HepG2 (cell line): ENCODE measurements around the gene HPCAL1. TPM values are rescaled to one million over a fixed set of nuclear protein-coding genes. Genes with fewer than 3 reads are reported as not detected.

Source experiments
- BATF2 ChIP-seq: sonication (generic); formaldehyde crosslinking; IDR thresholded peaks from 2 replicates; pipeline ENCODE4 v1.8.0; 2022; ENCODE audit warnings: mild to moderate bottlenecking, missing genetic modification reagents, moderate library complexity
- CBFB ChIP-seq: sonication (generic); formaldehyde crosslinking; IDR thresholded peaks from 2 replicates; pipeline ENCODE4 v1.4.0; 2020; ENCODE audit warnings: missing genetic modification reagents
- EEA1 ChIP-seq: sonication (generic); formaldehyde crosslinking; IDR thresholded peaks from 2 replicates; pipeline ENCODE4 v1.5.1; 2020; ENCODE audit warnings: mild to moderate bottlenecking, missing genetic modification reagents, borderline replicate concordance
- GRHL1 ChIP-seq: sonication (generic); formaldehyde crosslinking; conservative IDR thresholded peaks from 2 replicates; pipeline ENCODE4 v1.8.0; 2022; ENCODE audit warnings: missing genetic modification reagents
- HNRNPK ChIP-seq: fragments of 200-400 bp; formaldehyde crosslinking; IDR thresholded peaks from 2 replicates; pipeline ENCODE4 v1.6.1; 2018; ENCODE audit warnings: low read length, low read depth, moderate library complexity, mild to moderate bottlenecking; ENCODE audit not compliant: poor library complexity, severe bottlenecking
- KDM3A ChIP-seq: IDR thresholded peaks from 2 replicates; pipeline ENCODE4 v1.6.1; 2018; ENCODE audit warnings: low read depth, missing compliant biosample characterization
- KLF11 ChIP-seq: IDR thresholded peaks from 2 replicates; pipeline ENCODE4 v1.6.1; 2016; ENCODE audit warnings: missing compliant biosample characterization
- MATR3 ChIP-seq: sonication (generic); formaldehyde crosslinking; IDR thresholded peaks from 2 replicates; pipeline ENCODE4 v1.4.0; 2020; ENCODE audit warnings: missing genetic modification reagents
- NFKB2 ChIP-seq: sonication (generic); formaldehyde crosslinking; IDR thresholded peaks from 2 replicates; pipeline ENCODE4 v1.4.0; 2020; ENCODE audit warnings: missing genetic modification reagents, borderline replicate concordance
- PITX1 ChIP-seq: sonication (generic); formaldehyde crosslinking; IDR thresholded peaks from 2 replicates; pipeline ENCODE4 v1.5.1; 2020; ENCODE audit warnings: mild to moderate bottlenecking, missing genetic modification reagents
- POLR2G ChIP-seq: fragments of 200-400 bp; formaldehyde crosslinking; IDR thresholded peaks from 2 replicates; pipeline ENCODE4 v1.6.1; 2018; ENCODE audit warnings: mild to moderate bottlenecking, low read depth, low read length, moderate library complexity
- RFXAP ChIP-seq: sonication (generic); formaldehyde crosslinking; IDR thresholded peaks from 2 replicates; pipeline ENCODE4 v1.4.0; 2020; ENCODE audit warnings: missing genetic modification reagents, borderline replicate concordance
- SUZ12 ChIP-seq: fragments of 150-350 bp; IDR thresholded peaks from 2 replicates; pipeline ENCODE4 v1.6.1; 2014; ENCODE audit warnings: low read depth, low read length
- ZMAT5 ChIP-seq: sonication (generic); formaldehyde crosslinking; IDR thresholded peaks from 2 replicates; pipeline ENCODE4 v1.5.0; 2020; ENCODE audit warnings: mild to moderate bottlenecking, low read depth, missing genetic modification reagents, borderline replicate concordance
- ZNF10 ChIP-seq: sonication (generic); formaldehyde crosslinking; IDR thresholded peaks from 2 replicates; pipeline ENCODE4 v1.4.0; 2020; ENCODE audit warnings: mild to moderate bottlenecking, low read depth, missing genetic modification reagents, borderline replicate concordance
- ZNF101 ChIP-seq: sonication (generic); formaldehyde crosslinking; IDR thresholded peaks from 2 replicates; pipeline ENCODE4 v1.4.0; 2020; ENCODE audit warnings: mild to moderate bottlenecking, low read depth, missing genetic modification reagents, borderline replicate concordance
- ZNF121 ChIP-seq: sonication (generic); formaldehyde crosslinking; IDR thresholded peaks from 2 replicates; pipeline ENCODE4 v1.5.0; 2020; ENCODE audit warnings: mild to moderate bottlenecking, missing genetic modification reagents
- ZNF253 ChIP-seq: sonication (generic); formaldehyde crosslinking; IDR thresholded peaks from 2 replicates; pipeline ENCODE4 v1.8.0; 2022; ENCODE audit warnings: mild to moderate bottlenecking, missing genetic modification reagents, borderline replicate concordance
- ZNF281 ChIP-seq: sonication (generic); formaldehyde crosslinking; IDR thresholded peaks from 2 replicates; pipeline ENCODE4 v1.4.0; 2020; ENCODE audit warnings: missing genetic modification reagents, borderline replicate concordance
- ZNF576 ChIP-seq: sonication (generic); formaldehyde crosslinking; IDR thresholded peaks from 2 replicates; pipeline ENCODE4 v1.4.0; 2020; ENCODE audit warnings: mild to moderate bottlenecking, missing genetic modification reagents
- ZNF605 ChIP-seq: sonication (generic); formaldehyde crosslinking; IDR thresholded peaks from 2 replicates; pipeline ENCODE4 v1.8.0; 2022; ENCODE audit warnings: mild to moderate bottlenecking, missing genetic modification reagents
- ZNF674 ChIP-seq: sonication (generic); formaldehyde crosslinking; IDR thresholded peaks from 2 replicates; pipeline ENCODE4 v1.5.0; 2020; ENCODE audit warnings: low read depth, mild to moderate bottlenecking, missing genetic modification reagents
- ZNF703 ChIP-seq: sonication (generic); formaldehyde crosslinking; IDR thresholded peaks from 2 replicates; pipeline ENCODE4 v1.5.1; 2020; ENCODE audit warnings: missing genetic modification reagents, mild to moderate bottlenecking, moderate library complexity, borderline replicate concordance
- ZSCAN12 ChIP-seq: sonication (generic); formaldehyde crosslinking; IDR thresholded peaks from 2 replicates; pipeline ENCODE4 v1.9.0; 2021; ENCODE audit warnings: mild to moderate bottlenecking, missing genetic modification reagents
- ZSCAN20 ChIP-seq: sonication (generic); formaldehyde crosslinking; IDR thresholded peaks from 2 replicates; pipeline ENCODE4 v1.4.0; 2020; ENCODE audit warnings: missing genetic modification reagents, mild to moderate bottlenecking, borderline replicate concordance
- polyA plus RNA-seq, 8 experiments: library from polyadenylated mRNA; depleted of rRNA in 3 of 8; stranded (reverse) in 7 of 8; unstranded in 1 of 8; fragments of >200 nt; fragmentation: Illumina TruSeq in 4 of 8; extraction: Trizol in 4 of 8; gene quantifications; 2 replicates each; pipeline versions ENCODE4 v1.2.1 to v1.2.3, GENCODE V29; 2011 to 2016; ENCODE audit warnings: low read depth in 4 of 8, missing spikeins in 1 of 8, mixed read lengths in 1 of 8; ENCODE audit not compliant: insufficient read depth in 1 of 8
- total RNA-seq, 5 experiments: library from RNA; depleted of rRNA; stranded (reverse); fragments of >200 nt; fragmentation: Illumina TruSeq; extraction: Trizol; gene quantifications; 2 replicates each; pipeline ENCODE4 v1.2.3, GENCODE V29; 2016; ENCODE audit warnings: low read depth in 1 of 5

The HPCAL1 gene
- total and polyA plus RNA-seq, 2 of the 13 experiments (the other 11 are each of a cell fraction or from before 2014, with no cell fraction given) = 29.5 to 29.9 TPM

- TF ChIP-seq ZNF576 (no peak), PITX1 (CRISPR knock-in tag) (no peak), GRHL1 (CRISPR knock-in tag) (no peak), ZNF281 (CRISPR knock-in tag) (no peak), BATF2 (CRISPR knock-in tag) (0 out of 2 replicates have a peak, but pooled peaks have one; percentile 69), KLF11 (CRISPR knock-in tag) (no peak), ZMAT5 (CRISPR knock-in tag) (no peak), HNRNPK (no peak), NFKB2 (CRISPR knock-in tag) (peak; percentile 4; the same call in 1 of the 2 replicates), KDM3A (no peak), ZNF121 (no peak; the same call in 1 of the 2 replicates), ZSCAN20 (CRISPR knock-in tag) (no peak), ZNF253 (CRISPR knock-in tag) (no peak), ZNF101 (CRISPR knock-in tag) (no peak), EEA1 (CRISPR knock-in tag) (0 out of 2 replicates have a peak, but pooled peaks have one; percentile 34), RFXAP (no peak), ZNF674 (CRISPR knock-in tag) (no peak), SUZ12 (no peak), POLR2G (no peak), CBFB (CRISPR knock-in tag) (peak; percentile 51; the same call in 1 of the 2 replicates), ZNF605 (CRISPR knock-in tag) (0 out of 2 replicates have a peak, but pooled peaks have one; percentile 34), ZSCAN12 (CRISPR knock-in tag) (no peak), ZNF10 (CRISPR knock-in tag) (no peak), MATR3 (CRISPR knock-in tag) (no peak), ZNF703 (CRISPR knock-in tag) (no peak)
These were observed 533 bp downstream of the HPCAL1 start (continued) for GRCh38 chr2:10303181-10303693.
